Measurements from ENCODE around the gene COG7. TPM values are rescaled to one million over a fixed set of nuclear protein-coding genes. Genes with fewer than 3 reads are reported as not detected.

The COG7 gene
- total RNA-seq, 2 donors from 2014 or later: 34.0 to 35.3 TPM

Small RNA genes lying within 50 kb of the gene (small RNA-seq; reads per million reads assigned to genes)
- 0 reads per million in 2 donors for gene RF00072

Other genes starting within 250 kb of the COG7 start
- 10 to 100 TPM in 1 of 2 donors, 1 to 10 TPM in 1; 9.2 to 11.8 TPM for gene SCNN1B, start 150.9 kb downstream of the COG7 start, total RNA-seq
- 100 to 1,000 TPM in 1 of 2 donors, 10 to 100 TPM in 1; 75.7 to 105 TPM for gene GGA2, start 57.3 kb upstream of the COG7 start, total RNA-seq
- 10 to 100 TPM; 40.3 to 60.2 TPM for gene EARS2, start 104.2 kb upstream of the COG7 start, total RNA-seq
- 100 to 1,000 TPM in 1 of 2 donors, 10 to 100 TPM in 1; 92.2 to 218 TPM for gene UBFD1, start 104.5 kb upstream of the COG7 start, total RNA-seq
- 100 to 1,000 TPM in 1 of 2 donors, 10 to 100 TPM in 1; 82.3 to 129 TPM for gene NDUFAB1, start 143.1 kb upstream of the COG7 start, total RNA-seq
- 10 to 100 TPM; 10.8 to 15.6 TPM for gene PALB2, start 188.1 kb upstream of the COG7 start, total RNA-seq
- 10 to 100 TPM; 38.8 to 63.6 TPM for gene DCTN5, start 188.3 kb upstream of the COG7 start, total RNA-seq
- 1 to 10 TPM; 2.6 to 8.7 TPM for gene PLK1, start 225.7 kb upstream of the COG7 start, total RNA-seq